GM12873 (cell line): Measurements from ENCODE around the gene DNAAF5.

ENCODE experiments used
- CTCF ChIP-seq: IDR thresholded peaks from 2 replicates; pipeline ENCODE4 v1.5.1; 2012; ENCODE audit warnings: low read depth, mild to moderate bottlenecking, moderate library complexity, low read length, control low read depth; ENCODE audit not compliant: insufficient read depth; ENCODE audit errors: missing control alignments

DNAAF5 gene

GRCh38 chr7:685540-685939 is 41.0 kb upstream of the DNAAF5 start:
- no peak for TF ChIP-seq CTCF

- TF ChIP-seq CTCF: no peak
Measured at GRCh38 chr7:690478-691360, 35.8 kb upstream of the DNAAF5 start.

GRCh38 chr7:691361-692045 is 35.0 kb upstream of the DNAAF5 start:
- no peak for TF ChIP-seq CTCF

- no peak for TF ChIP-seq CTCF
Measured at GRCh38 chr7:693280-693679, 33.2 kb upstream of the DNAAF5 start.

GRCh38 chr7:696426-696811 is 30.1 kb upstream of the DNAAF5 start:
- TF ChIP-seq CTCF: no peak

- TF ChIP-seq CTCF: no peak
Measured at GRCh38 chr7:696812-697551, 29.5 kb upstream of the DNAAF5 start.
